HEK293 (cell line): ENCODE results near the gene MVD.
A peak's percentile ranks its signal among the peaks of the same experiment; 100 is the strongest.

Source experiments
- CTCF ChIA-PET: fragments of 350-600 bp; formaldehyde crosslinking; extraction: SDS; loops from one replicate; lab custom pipeline; 2021; ENCODE audit warnings: antibody characterized with exemption; lab: Yijun Ruan, JAX
- POLR2A ChIA-PET: fragments of 300-600 bp; formaldehyde crosslinking; extraction: SDS; loops from one replicate; lab custom pipeline; 2020; ENCODE audit warnings: antibody characterized with exemption, inconsistent platforms; lab: Yijun Ruan, JAX
- H3K27ac ChIP-seq: fragments of 200-500 bp; sonication (Bioruptor generic); 2 replicates; pipeline ENCODE4 v1.5.1; 2014; ENCODE audit warnings: low read depth, low read length, control low read depth, inconsistent platforms; ENCODE audit errors: extremely low read depth
- H3K36me3 ChIP-seq, 2 experiments: fragments of 200-500 bp in 1 of 2; sonication (Bioruptor generic) in 1 of 2; 1 replicate in 1 of 2; 2 replicates in 1 of 2; pipeline ENCODE4 v1.5.1; 2014 to 2017; ENCODE audit warnings: inconsistent platforms in 2 of 2, low read length in 2 of 2; ENCODE audit not compliant: control insufficient read depth in 2 of 2, insufficient read depth in 1 of 2
- H3K4me1 ChIP-seq: fragments of 200-500 bp; sonication (Bioruptor generic); 2 replicates; pipeline ENCODE4 v1.5.1; 2014; ENCODE audit warnings: mild to moderate bottlenecking, low read length, inconsistent platforms; ENCODE audit not compliant: control insufficient read depth, insufficient read depth
- H3K4me3 ChIP-seq: 2 replicates; pipeline ENCODE4 v1.5.1; 2011; ENCODE audit warnings: low read depth, mild to moderate bottlenecking, control low read depth, low read length, moderate library complexity
- H3K9me3 ChIP-seq: fragments of 200-500 bp; sonication (Bioruptor generic); 2 replicates; pipeline ENCODE4 v1.5.1; 2014; ENCODE audit warnings: low read depth, low read length, inconsistent platforms; ENCODE audit not compliant: control insufficient read depth, insufficient read depth
- BCL11A ChIP-seq: fragments of 450-650 bp; formaldehyde crosslinking; IDR thresholded peaks from 2 replicates; pipeline ENCODE4 v1.5.1; 2016; ENCODE audit warnings: low read depth, missing biosample characterization, missing genetic modification characterization
- CTCF ChIP-seq: fragments of 450-650 bp; formaldehyde crosslinking; IDR thresholded peaks from 2 replicates; pipeline ENCODE4 v1.5.1; 2016; ENCODE audit warnings: missing biosample characterization, missing genetic modification characterization
- REPIN1 ChIP-seq: fragments of 450-650 bp; formaldehyde crosslinking; IDR thresholded peaks from 2 replicates; pipeline ENCODE4 v1.5.1; 2017; ENCODE audit warnings: missing biosample characterization, missing genetic modification characterization, low read depth
- YY2 ChIP-seq: fragments of 450-650 bp; formaldehyde crosslinking; IDR thresholded peaks from 2 replicates; pipeline ENCODE4 v1.5.1; 2016; ENCODE audit warnings: missing biosample characterization, missing genetic modification characterization
- ZEB2 ChIP-seq: fragments of 450-650 bp; formaldehyde crosslinking; IDR thresholded peaks from 2 replicates; pipeline ENCODE4 v1.5.1; 2016; ENCODE audit warnings: missing biosample characterization, missing genetic modification characterization
- ZIC2 ChIP-seq: fragments of 450-650 bp; formaldehyde crosslinking; IDR thresholded peaks from 2 replicates; pipeline ENCODE4 v1.5.1; 2016; ENCODE audit warnings: missing biosample characterization, missing genetic modification characterization
- ZNF132 ChIP-seq: fragments of 450-650 bp; formaldehyde crosslinking; IDR thresholded peaks from 2 replicates; pipeline ENCODE4 v1.5.1; 2017; ENCODE audit warnings: missing biosample characterization, missing genetic modification characterization, borderline replicate concordance
- ZNF169 ChIP-seq: fragments of 450-650 bp; formaldehyde crosslinking; IDR thresholded peaks from 2 replicates; pipeline ENCODE4 v1.5.1; 2016; ENCODE audit warnings: missing biosample characterization, missing genetic modification characterization
- ZNF214 ChIP-seq: fragments of 450-650 bp; formaldehyde crosslinking; IDR thresholded peaks from 2 replicates; pipeline ENCODE4 v1.5.1; 2017; ENCODE audit warnings: missing biosample characterization, mild to moderate bottlenecking, missing genetic modification characterization, borderline replicate concordance
- ZNF248 ChIP-seq: fragments of 450-650 bp; formaldehyde crosslinking; IDR thresholded peaks from 2 replicates; pipeline ENCODE4 v1.5.1; 2017; ENCODE audit warnings: missing biosample characterization, missing genetic modification characterization
- ZNF426 ChIP-seq: fragments of 450-650 bp; formaldehyde crosslinking; IDR thresholded peaks from 2 replicates; pipeline ENCODE4 v1.5.1; 2017; ENCODE audit warnings: missing biosample characterization, missing genetic modification characterization, mild to moderate bottlenecking, inconsistent platforms, moderate library complexity
- ZNF48 ChIP-seq: fragments of 450-650 bp; formaldehyde crosslinking; IDR thresholded peaks from 2 replicates; pipeline ENCODE4 v1.5.1; 2016; ENCODE audit warnings: missing biosample characterization, missing genetic modification characterization
- ZNF555 ChIP-seq: fragments of 450-650 bp; formaldehyde crosslinking; conservative IDR thresholded peaks from 2 replicates; pipeline ENCODE4 v1.5.1; 2017; ENCODE audit warnings: missing biosample characterization, mild to moderate bottlenecking, missing genetic modification characterization, inconsistent platforms
- ZNF629 ChIP-seq: fragments of 450-650 bp; formaldehyde crosslinking; IDR thresholded peaks from 2 replicates; pipeline ENCODE4 v1.5.1; 2017; ENCODE audit warnings: missing biosample characterization, missing genetic modification characterization
- ZNF654 ChIP-seq: fragments of 450-650 bp; formaldehyde crosslinking; IDR thresholded peaks from 2 replicates; pipeline ENCODE4 v1.5.1; 2016; ENCODE audit warnings: low read depth, missing biosample characterization, missing genetic modification characterization
- ZNF660 ChIP-seq: fragments of 450-650 bp; IDR thresholded peaks from 2 replicates; pipeline ENCODE4 v1.5.1; 2018; ENCODE audit warnings: missing biosample characterization, mild to moderate bottlenecking, missing genetic modification characterization
- ZNF670 ChIP-seq: fragments of 450-650 bp; formaldehyde crosslinking; IDR thresholded peaks from 2 replicates; pipeline ENCODE4 v1.5.1; 2016; ENCODE audit warnings: missing biosample characterization, missing genetic modification characterization, low read depth
- ZNF830 ChIP-seq: fragments of 450-650 bp; IDR thresholded peaks from 2 replicates; pipeline ENCODE4 v1.5.0; 2018; ENCODE audit warnings: missing biosample characterization, missing genetic modification characterization, low read depth, mild to moderate bottlenecking, moderate library complexity
- ZSCAN23 ChIP-seq: fragments of 450-650 bp; formaldehyde crosslinking; IDR thresholded peaks from 2 replicates; pipeline ENCODE4 v1.5.1; 2016; ENCODE audit warnings: missing biosample characterization, missing genetic modification characterization
- ZSCAN30 ChIP-seq: fragments of 450-650 bp; IDR thresholded peaks from 2 replicates; pipeline ENCODE4 v1.5.1; 2018; ENCODE audit warnings: missing biosample characterization, mild to moderate bottlenecking, missing genetic modification characterization, moderate library complexity
- TF ChIP-seq, protein P1 (sequence below): fragments of 450-650 bp; formaldehyde crosslinking; IDR thresholded peaks from 2 replicates; pipeline ENCODE4 v1.5.1; 2016; ENCODE audit warnings: missing biosample characterization, missing genetic modification characterization

The MVD gene

DNA sequence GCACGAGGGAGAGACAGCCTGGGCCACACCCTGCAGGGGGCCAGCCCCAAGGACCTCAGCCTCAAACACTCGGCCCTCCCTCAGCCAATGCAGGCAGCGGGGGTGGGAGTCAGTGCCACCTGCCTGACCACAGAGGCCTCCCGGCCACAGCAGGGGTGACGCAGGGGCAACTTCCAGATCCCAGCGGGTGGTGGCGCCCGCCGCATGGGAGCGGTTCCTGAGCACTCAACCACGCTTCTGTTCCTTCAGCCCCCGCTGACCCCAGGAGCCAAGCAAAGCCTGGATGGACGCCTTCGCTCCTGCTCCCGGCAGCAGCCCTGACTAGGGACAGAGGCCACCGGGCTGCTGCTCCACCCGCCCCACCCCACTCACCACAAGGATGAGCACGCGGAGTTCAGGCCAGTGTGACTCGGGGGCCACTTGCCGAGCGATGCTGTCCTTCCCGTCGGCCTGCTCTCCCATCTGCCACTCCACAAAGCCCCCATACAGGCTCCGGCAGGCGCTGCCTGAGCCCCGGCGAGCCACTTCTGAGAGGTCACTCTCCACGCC, 7.1 kb downstream of the MVD start:
- no peak for TF ChIP-seq ZNF629 (tag by site-specific recombination)
- TF ChIP-seq ZNF132 = no peak
- peak; percentile 38; the same call in 1 of the 2 replicates for TF ChIP-seq ZIC2 (tag by site-specific recombination)
- no peaks in the 10 kb centered on the region for H3K9me3 ChIP-seq
- H3K36me3 ChIP-seq = peaks cover 0 to 15% of the 10 kb centered on the region in 2 experiments; a peak in 1 of 3 replicates
- H3K4me3 ChIP-seq = no peak overlapping the region
- CTCF ChIA-PET = no interaction called here
- POLR2A ChIA-PET = no interaction called here
- peaks cover 4% of the 10 kb centered on the region; the same call in 1 of the 2 replicates for H3K4me1 ChIP-seq
- H3K27ac ChIP-seq = no peak overlapping the region

DNA sequence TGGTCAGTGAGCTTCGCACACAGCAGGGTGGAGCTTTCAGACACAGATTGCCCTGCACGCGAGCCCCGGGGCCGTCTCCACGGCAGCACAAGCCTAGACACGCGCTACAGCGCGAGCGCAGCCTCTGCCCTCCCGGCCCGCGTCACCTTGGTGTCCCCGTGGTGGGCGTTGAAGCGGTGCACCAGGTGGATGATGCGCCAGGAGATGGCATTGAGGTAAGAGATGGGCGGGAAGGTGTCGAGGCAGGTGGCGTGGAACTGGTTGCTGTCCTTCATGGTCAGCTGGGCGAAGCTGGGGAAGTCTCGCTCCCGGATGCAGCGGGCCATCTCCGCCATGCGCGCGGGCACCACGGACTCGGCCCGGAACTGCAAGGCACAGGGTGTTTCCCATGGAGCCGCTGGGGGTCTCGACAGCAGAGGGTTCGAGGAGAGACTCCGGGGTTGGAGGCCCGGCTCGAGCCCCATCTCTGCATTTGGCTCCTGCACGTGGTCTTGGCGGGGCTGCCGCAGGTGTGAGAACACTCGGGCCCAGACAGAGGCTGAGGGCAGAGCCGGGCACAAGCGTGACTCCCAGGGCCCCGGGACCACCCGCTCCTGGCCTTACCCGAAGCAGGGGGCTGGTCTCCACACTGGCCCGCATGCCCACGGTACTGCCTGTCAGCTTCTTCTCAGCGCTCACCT, 7.7 kb downstream of the MVD start:
- Histone ChIP-seq H3K9me3 (no peaks in the 10 kb centered on the region), H3K36me3 (peaks cover 0 to 15% of the 10 kb centered on the region in 2 experiments; a peak in 1 of 3 replicates), H3K4me3 (no peak overlapping the region), H3K27ac (no peak overlapping the region), H3K4me1 (peaks cover 4% of the 10 kb centered on the region; the same call in 1 of the 2 replicates)
- POLR2A ChIA-PET = no interaction called here
- TF ChIP-seq ZNF830 (tag by site-specific recombination) (no peak), ZNF654 (tag by site-specific recombination) (no peak), REPIN1 (no peak), BCL11A (tag by site-specific recombination) (no peak), ZNF48 (tag by site-specific recombination) (no peak), ZNF660 (no peak), ZNF555 (tag by site-specific recombination) (no peak), ZNF248 (tag by site-specific recombination) (no peak), ZSCAN30 (tag by site-specific recombination) (no peak), YY2 (tag by site-specific recombination) (no peak), ZNF169 (no peak), CTCF (tag by site-specific recombination) (no peak), ZSCAN23 (tag by site-specific recombination) (no peak), ZNF426 (tag by site-specific recombination) (no peak), ZNF670 (no peak), ZEB2 (tag by site-specific recombination) (no peak), ZNF214 (tag by site-specific recombination) (no peak)
- TF ChIP-seq, protein P1, sequence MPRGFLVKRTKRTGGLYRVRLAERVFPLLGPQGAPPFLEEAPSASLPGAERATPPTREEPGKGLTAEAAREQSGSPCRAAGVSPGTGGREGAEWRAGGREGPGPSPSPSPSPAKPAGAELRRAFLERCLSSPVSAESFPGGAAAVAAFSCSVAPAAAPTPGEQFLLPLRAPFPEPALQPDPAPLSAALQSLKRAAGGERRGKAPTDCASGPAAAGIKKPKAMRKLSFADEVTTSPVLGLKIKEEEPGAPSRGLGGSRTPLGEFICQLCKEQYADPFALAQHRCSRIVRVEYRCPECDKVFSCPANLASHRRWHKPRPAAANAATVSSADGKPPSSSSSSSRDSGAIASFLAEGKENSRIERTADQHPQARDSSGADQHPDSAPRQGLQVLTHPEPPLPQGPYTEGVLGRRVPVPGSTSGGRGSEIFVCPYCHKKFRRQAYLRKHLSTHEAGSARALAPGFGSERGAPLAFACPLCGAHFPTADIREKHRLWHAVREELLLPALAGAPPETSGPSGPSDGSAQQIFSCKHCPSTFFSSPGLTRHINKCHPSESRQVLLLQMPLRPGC (tag by site-specific recombination) = no peak
- CTCF ChIA-PET = interaction anchor here (0.7 kb wide), 1 partner anchor 192 kb away, joined by 3 read pairs; no protein-coding TSS in a partner anchor
